Duodenal mucosa (tissue), 2 donors: Measurements from ENCODE around the gene CKS1B.

Experiments
- H3K27ac ChIP-seq: one replicate; pipeline ENCODE4 v1.7.0; 2013; ENCODE audit warnings: low read depth, low read length
- H3K27me3 ChIP-seq, 2 donors: one replicate each; pipeline ENCODE4 v1.7.0; 2013; ENCODE audit warnings: low read length in 2 of 2, control low read depth in 1 of 2; ENCODE audit not compliant: insufficient read depth in 2 of 2, control insufficient read depth in 1 of 2
- H3K36me3 ChIP-seq, 2 donors: one replicate each; pipeline ENCODE4 v1.7.0; 2013; ENCODE audit warnings: low read length in 2 of 2, control low read depth in 1 of 2; ENCODE audit not compliant: insufficient read depth in 2 of 2, control insufficient read depth in 1 of 2
- H3K4me1 ChIP-seq, 2 donors: one replicate each; pipeline ENCODE4 v1.7.0; 2013; ENCODE audit warnings: low read length in 2 of 2, control low read depth in 1 of 2; ENCODE audit not compliant: insufficient read depth in 2 of 2, control insufficient read depth in 1 of 2
- H3K4me3 ChIP-seq, 2 donors: one replicate each; pipeline ENCODE4 v1.7.0; 2013; ENCODE audit warnings: low read length in 2 of 2, low read depth in 1 of 2
- H3K9ac ChIP-seq, 2 donors: one replicate each; pipeline ENCODE4 v1.7.0; 2013; ENCODE audit warnings: low read length in 2 of 2, low read depth in 1 of 2
- H3K9me3 ChIP-seq, 2 donors: one replicate each; pipeline ENCODE4 v1.7.0; 2013; ENCODE audit warnings: low read length in 2 of 2, control low read depth in 1 of 2; ENCODE audit not compliant: control insufficient read depth in 1 of 2

The CKS1B gene

GRCh38 chr1:154945962-154946850 is 28.3 kb upstream of the CKS1B start:
- Histone ChIP-seq H3K4me3 (no peak overlapping the region), H3K27me3 (no peaks in the 10 kb centered on the region), H3K9me3 (no peaks in the 10 kb centered on the region), H3K36me3 (peaks cover 10 to 42% of the 10 kb centered on the region in 2 donors), H3K27ac (no peak overlapping the region), H3K4me1 (peaks cover 39 to 46% of the 10 kb centered on the region in 2 donors), H3K9ac (no peak overlapping the region)

DNA sequence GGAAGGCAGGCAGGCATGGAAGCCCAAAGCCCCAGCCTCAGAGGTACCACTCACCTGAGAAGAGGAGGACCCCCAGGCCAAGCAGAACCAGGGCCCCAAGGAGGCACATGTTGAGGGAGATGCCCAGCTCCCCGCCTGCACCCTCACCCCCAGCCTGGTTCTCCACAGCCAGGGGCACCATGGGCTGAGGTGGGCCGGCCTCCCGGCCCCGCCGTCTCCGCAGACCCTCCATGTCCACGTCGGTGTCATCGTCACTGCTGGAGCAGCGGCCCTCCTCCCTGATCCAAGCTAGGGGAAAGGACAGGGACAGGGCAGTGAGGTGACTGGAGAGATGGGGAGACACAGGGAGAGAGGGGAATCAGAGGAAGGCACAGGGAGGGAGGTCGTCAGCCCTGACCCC is 26.4 kb upstream of the CKS1B start:
- Histone ChIP-seq H3K36me3 (peaks cover 12 to 42% of the 10 kb centered on the region in 2 donors), H3K27ac (no peak overlapping the region), H3K4me1 (peaks cover 27 to 46% of the 10 kb centered on the region in 2 donors), H3K4me3 (no peak overlapping the region), H3K27me3 (no peaks in the 10 kb centered on the region), H3K9ac (no peak overlapping the region), H3K9me3 (no peaks in the 10 kb centered on the region)

DNA sequence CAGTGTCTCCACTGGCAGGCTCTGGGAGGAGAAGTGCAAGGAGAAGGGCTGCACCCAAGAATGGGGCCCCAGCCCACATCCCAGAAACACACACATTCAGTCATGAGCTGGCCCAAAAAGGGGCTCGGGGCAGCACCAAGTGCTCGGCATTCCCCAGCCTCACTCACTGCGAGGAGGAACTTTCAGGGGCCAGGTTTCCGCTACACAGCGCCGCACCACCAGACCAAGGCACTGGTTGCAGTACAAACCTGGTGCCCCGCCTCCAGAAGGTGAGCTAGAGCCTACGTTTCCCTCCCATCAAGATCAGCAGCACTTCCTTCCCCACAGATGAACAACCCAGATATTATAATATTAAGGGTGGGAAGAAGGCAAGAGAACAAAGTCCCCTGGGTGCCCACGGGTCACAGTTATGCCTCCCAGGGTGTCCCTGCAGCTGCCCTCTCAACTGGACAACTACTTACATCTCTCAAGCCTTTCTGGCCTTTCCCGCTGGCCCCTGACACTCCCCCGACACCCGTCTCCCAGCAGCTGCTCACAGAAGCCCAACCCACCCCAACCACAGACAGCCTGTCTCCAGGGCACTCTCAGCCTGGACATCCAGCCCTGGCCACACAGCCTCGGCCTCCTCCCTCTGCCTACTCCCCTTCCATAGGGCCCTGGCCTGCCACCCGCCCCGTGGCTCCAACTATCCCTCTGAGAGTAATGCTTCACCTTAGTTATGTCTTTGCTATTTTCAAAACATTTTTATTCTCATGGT is 22.4 kb upstream of the CKS1B start:
- Histone ChIP-seq H3K4me1 (peaks cover 39 to 55% of the 10 kb centered on the region in 2 donors), H3K9ac (no peak overlapping the region), H3K27ac (no peak overlapping the region)

GRCh38 chr1:154952664-154953063 is 21.8 kb upstream of the CKS1B start:
- H3K4me1 ChIP-seq = peaks cover 42 to 55% of the 10 kb centered on the region in 2 donors
- H3K36me3 ChIP-seq = peaks cover 12 to 22% of the 10 kb centered on the region in 2 donors
- H3K4me3 ChIP-seq = peak overlapping the region; percentile 3 to 18
- H3K9me3 ChIP-seq = no peaks in the 10 kb centered on the region
- H3K27ac ChIP-seq = no peak overlapping the region
- H3K27me3 ChIP-seq = no peaks in the 10 kb centered on the region
- H3K9ac ChIP-seq = no peak overlapping the region

More for the DNA sequence above, 22.4 kb upstream of the CKS1B start:
- H3K4me3 ChIP-seq = peak overlapping the region in 1 of 2 donors; percentile 3
- H3K36me3 ChIP-seq = peaks cover 12 to 27% of the 10 kb centered on the region in 2 donors
- H3K27me3 ChIP-seq = no peaks in the 10 kb centered on the region
- H3K9me3 ChIP-seq = no peaks in the 10 kb centered on the region

GRCh38 chr1:154953611-154954038 is 20.9 kb upstream of the CKS1B start:
- Histone ChIP-seq H3K9ac (no peak overlapping the region), H3K36me3 (peaks cover 16 to 18% of the 10 kb centered on the region in 2 donors), H3K27me3 (no peaks in the 10 kb centered on the region), H3K4me1 (peaks cover 42 to 55% of the 10 kb centered on the region in 2 donors), H3K9me3 (no peaks in the 10 kb centered on the region), H3K4me3 (peak overlapping the region; percentile 18 to 72), H3K27ac (no peak overlapping the region)

DNA sequence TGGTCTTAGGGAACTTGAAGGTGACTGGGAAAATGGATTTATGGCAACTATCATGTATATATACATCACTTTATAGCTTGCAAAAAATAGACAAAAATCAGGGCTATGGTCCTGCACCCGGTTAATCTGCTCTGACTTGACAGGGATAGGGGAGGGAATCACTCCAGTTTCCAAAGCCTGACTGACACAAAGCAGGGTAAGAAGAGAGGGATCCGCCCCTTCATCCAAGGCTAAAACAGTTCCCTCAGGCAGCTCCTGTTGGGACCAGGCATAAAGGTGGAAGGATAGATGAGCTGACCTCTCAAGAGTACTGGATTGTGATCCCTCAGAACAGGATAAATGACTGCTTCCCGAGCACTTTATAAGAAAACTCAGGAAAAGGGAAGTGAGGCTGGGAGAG is 19.9 kb upstream of the CKS1B start:
- H3K4me1 ChIP-seq = peaks cover 42 to 55% of the 10 kb centered on the region in 2 donors
- H3K9me3 ChIP-seq = no peaks in the 10 kb centered on the region
- H3K4me3 ChIP-seq = peak overlapping the region; percentile 72 to 82
- H3K27ac ChIP-seq = no peak overlapping the region
- peaks cover 17 to 21% of the 10 kb centered on the region in 2 donors for H3K36me3 ChIP-seq
- H3K9ac ChIP-seq = peak overlapping the region; percentile 45 to 79
- no peaks in the 10 kb centered on the region for H3K27me3 ChIP-seq

- Histone ChIP-seq H3K4me1 (peaks cover 42 to 57% of the 10 kb centered on the region in 2 donors), H3K27ac (peak overlapping the region; percentile 68)
Observed at GRCh38 chr1:154955039-154955717, 19.3 kb upstream of the CKS1B start.

GRCh38 chr1:154955718-154956543 is 18.6 kb upstream of the CKS1B start, which contains the start of gene PBXIP1:
PBXIP1 (minus strand) TSS chr1:154956099; CDS start chr1:154953721, 2,378 bp downstream.
- H3K36me3 ChIP-seq = peaks cover 10 to 17% of the 10 kb centered on the region in 2 donors
- H3K9ac ChIP-seq = peak within 1 kb of the TSS; percentile 61 to 79
- peak within 1 kb of the TSS; percentile 72 to 82 for H3K4me3 ChIP-seq
- H3K4me1 ChIP-seq = peaks cover 49 to 59% of the 10 kb centered on the region in 2 donors
- no peaks in the 10 kb centered on the region for H3K9me3 ChIP-seq
- peak within 1 kb of the TSS; percentile 68 for H3K27ac ChIP-seq
- no peaks in the 10 kb centered on the region for H3K27me3 ChIP-seq

More at GRCh38 chr1:154955039-154955717, 19.3 kb upstream of the CKS1B start:
- Histone ChIP-seq H3K36me3 (peaks cover 17 to 24% of the 10 kb centered on the region in 2 donors), H3K27me3 (no peaks in the 10 kb centered on the region), H3K9ac (peak overlapping the region; percentile 61 to 79), H3K4me3 (peak overlapping the region; percentile 72 to 82), H3K9me3 (no peaks in the 10 kb centered on the region)

- peaks cover 6 to 14% of the 10 kb centered on the region in 2 donors for H3K36me3 ChIP-seq
- H3K27ac ChIP-seq = no peak overlapping the region
- H3K4me1 ChIP-seq = peaks cover 49 to 58% of the 10 kb centered on the region in 2 donors
Observed at GRCh38 chr1:154956544-154956941, 17.9 kb upstream of the CKS1B start.

More at GRCh38 chr1:154956544-154956941, 17.9 kb upstream of the CKS1B start:
- no peaks in the 10 kb centered on the region for H3K9me3 ChIP-seq
- peak overlapping the region; percentile 72 to 82 for H3K4me3 ChIP-seq
- peak overlapping the region; percentile 61 to 79 for H3K9ac ChIP-seq
- no peaks in the 10 kb centered on the region for H3K27me3 ChIP-seq
